Stomach (tissue), 9 donors: ENCODE measurements around the gene TK2. TPM values are rescaled to one million over a fixed set of nuclear protein-coding genes. Genes with fewer than 3 reads are reported as not detected.

Experiments
- DNase-seq, 2 donors: peaks; one replicate each; pipeline versions ENCODE4 v3.0.0 to v3.0.0-alpha.2; 2013 to 2019
- H3K27ac ChIP-seq, 5 donors: fragments of 200-600 bp in 4 of 5; sonication (generic) in 4 of 5; one replicate each; pipeline ENCODE4 v1.5.1; 2013 to 2019; ENCODE audit warnings: mild to moderate bottlenecking in 1 of 5, moderate library complexity in 1 of 5
- H3K27me3 ChIP-seq, 3 donors: fragments of 200-600 bp; sonication (generic); one replicate each; pipeline ENCODE4 v1.5.1; 2017 to 2019; ENCODE audit warnings: mixed run types in 1 of 3
- H3K36me3 ChIP-seq, 4 donors: fragments of 200-600 bp; sonication (generic); 1 replicate in 3 of 4; 2 replicates in 1 of 4; pipeline ENCODE4 v1.5.1; 2016 to 2019
- H3K4me1 ChIP-seq, 4 donors: fragments of 200-600 bp; sonication (generic); one replicate each; pipeline ENCODE4 v1.5.1; 2016 to 2019
- H3K4me3 ChIP-seq, 4 donors: fragments of 200-600 bp; sonication (generic) in 3 of 4; one replicate each; pipeline ENCODE4 v1.5.1; 2016 to 2019; ENCODE audit warnings: mild to moderate bottlenecking in 1 of 4
- H3K9me3 ChIP-seq, 4 donors: fragments of 200-600 bp; sonication (generic); one replicate each; pipeline ENCODE4 v1.5.1; 2016 to 2019
- CTCF ChIP-seq, 7 experiments: fragments of 450-650 bp in 4 of 7; fragments of 200-600 bp in 3 of 7; sonication (generic) in 3 of 7; IDR thresholded peaks; one replicate each; pipeline ENCODE4 v1.5.1; 2016 to 2019; ENCODE audit warnings: antibody characterized with exemption in 7 of 7, control low read depth in 2 of 7, mild to moderate bottlenecking in 1 of 7
- EP300 ChIP-seq: sonication (generic); formaldehyde crosslinking; IDR thresholded peaks from one replicate; pipeline ENCODE4 v1.6.1; 2017; ENCODE audit warnings: antibody characterized with exemption
- POLR2A ChIP-seq, 4 donors: fragments of 450-650 bp; IDR thresholded peaks; one replicate each; pipeline ENCODE4 v1.6.1; 2016; ENCODE audit warnings: antibody characterized with exemption in 4 of 4, control low read depth in 2 of 4, mild to moderate bottlenecking in 1 of 4, moderate library complexity in 1 of 4
- POLR2AphosphoS5 ChIP-seq, 3 donors: sonication (generic); formaldehyde crosslinking; IDR thresholded peaks; one replicate each; pipeline ENCODE4 v1.6.1; 2016; ENCODE audit warnings: antibody characterized with exemption in 3 of 3
- WGBS, 5 donors: extraction: QIAGEN DNeasy Blood & Tissue Kit in 3 of 5; methylation state at CpG; one replicate each; pipeline versions ENCODE4 v1.1.5 to v1.1.7; 2013 to 2018; 5-methylcytosine and 5-hydroxymethylcytosine counted together
- intact Hi-C: fragments of 100-400 bp; cut with DNase I; formaldehyde crosslinking; loops from one replicate; pipeline ENCODE4 v1.15.1; 2023; ENCODE audit warnings: low total_unique reads
- polyA plus RNA-seq, 3 donors: library from polyadenylated mRNA; stranded (reverse); fragments of 200-250 nt; gene quantifications; one replicate each; pipeline ENCODE4 v1.2.3, GENCODE V29; 2013
- total RNA-seq, 5 donors: library from RNA; depleted of rRNA; stranded (reverse); fragments of >200 nt; gene quantifications; one replicate each; pipeline versions ENCODE4 v1.1.0 to v1.2.3, GENCODE V29; 2014 to 2016
- donor health status: healthy with polysubstance abuse.
- donor health status: Bipolar disorder and iron deficiency.
- donor health status: healthy.

The TK2 gene
- total and polyA plus RNA-seq, 8 donors = 9.8 to 25.0 (median 14.9) TPM

GRCh38 chr16:66470556-66470955 is 79.4 kb downstream of the TK2 start:
- Histone ChIP-seq H3K27ac (no peak overlapping the region), H3K4me1 (peaks cover 0 to 9% (median 3%) of the 10 kb centered on the region in 4 donors), H3K4me3 (no peak overlapping the region), H3K27me3 (peaks cover 0 to 37% (median 0%) of the 10 kb centered on the region in 3 donors), H3K9me3 (peaks cover 0 to 9% (median 7%) of the 10 kb centered on the region in 4 donors), H3K36me3 (no peaks in the 10 kb centered on the region)
- no peak for TF ChIP-seq POLR2AphosphoS5 (IDR thresholded peaks at IDR 0.05)
- intact Hi-C loops = no loop called here
- 49 to 59% (median 51%) methylated on average over 2 of the region's 2 CpGs for WGBS, 5 donors
- no peak for DNase-seq

GRCh38 chr16:66469947-66470546 is 79.9 kb downstream of the TK2 start:
- Histone ChIP-seq H3K4me1 (peaks cover 0 to 5% (median 1%) of the 10 kb centered on the region in 4 donors), H3K36me3 (no peaks in the 10 kb centered on the region), H3K9me3 (peaks cover 0 to 9% (median 7%) of the 10 kb centered on the region in 4 donors), H3K27ac (no peak overlapping the region), H3K4me3 (no peak overlapping the region), H3K27me3 (peaks cover 0 to 33% (median 0%) of the 10 kb centered on the region in 3 donors)
- 78 to 98% (median 89%) methylated on average over 4 to 6 of the region's 6 CpGs for WGBS, 5 donors
- no peak for TF ChIP-seq CTCF (IDR thresholded peaks at IDR 0.05)
- no peak for TF ChIP-seq EP300
- no peak for TF ChIP-seq POLR2A (IDR thresholded peaks at IDR 0.05)
- no peak for TF ChIP-seq POLR2AphosphoS5 (IDR thresholded peaks at IDR 0.05)
- no peak for DNase-seq
- intact Hi-C loops = no loop called here

- H3K9me3 ChIP-seq = peaks cover 0 to 9% (median 7%) of the 10 kb centered on the region in 4 donors
- TF ChIP-seq EP300 (no peak), POLR2A (IDR thresholded peaks at IDR 0.05) (no peak), POLR2AphosphoS5 (IDR thresholded peaks at IDR 0.05) (no peak), CTCF (IDR thresholded peaks at IDR 0.05) (no peak)
These were observed 80.5 kb downstream of the TK2 start for GRCh38 chr16:66469291-66469946.

GRCh38 chr16:66468321-66468965 is 81.5 kb downstream of the TK2 start:
- TF ChIP-seq POLR2AphosphoS5 (IDR thresholded peaks at IDR 0.05) = no peak
- no peak for TF ChIP-seq EP300
- no peak for TF ChIP-seq CTCF (IDR thresholded peaks at IDR 0.05)
- no peak for TF ChIP-seq POLR2A (IDR thresholded peaks at IDR 0.05)
- Histone ChIP-seq H3K27ac (no peak overlapping the region), H3K4me3 (no peak overlapping the region), H3K36me3 (no peaks in the 10 kb centered on the region), H3K4me1 (no peaks in the 10 kb centered on the region), H3K27me3 (peaks cover 0 to 27% (median 0%) of the 10 kb centered on the region in 3 donors), H3K9me3 (peaks cover 0 to 9% (median 7%) of the 10 kb centered on the region in 4 donors)
- intact Hi-C loops = no loop called here
- 79 to 85% (median 83%) methylated on average over 10 to 11 of the region's 11 CpGs for WGBS, 5 donors
- DNase-seq = no peak

More at GRCh38 chr16:66469291-66469946, 80.5 kb downstream of the TK2 start:
- DNase-seq = peak in 1 of 2 donors; percentile 16
- peaks cover 0 to 29% (median 0%) of the 10 kb centered on the region in 3 donors for H3K27me3 ChIP-seq
- H3K4me1 ChIP-seq = no peaks in the 10 kb centered on the region
- intact Hi-C loops = no loop called here
- WGBS, 5 donors = 91 to 94% (median 92%) methylated on average over 15 to 26 of the region's 26 CpGs
- H3K4me3 ChIP-seq = no peak overlapping the region
- H3K27ac ChIP-seq = no peak overlapping the region
- H3K36me3 ChIP-seq = no peaks in the 10 kb centered on the region
